AG09319 (cell line): ENCODE measurements around the gene INSYN1.

Experiments used
- DNase-seq: peaks from one replicate; pipeline ENCODE4 v3.0.0-alpha.2; 2010; ENCODE audit warnings: low read depth; ENCODE audit errors: extremely low read depth
- TF ChIP-seq, protein P1 (sequence below): IDR thresholded peaks from 2 replicates; pipeline ENCODE4 v1.5.1; 2011; ENCODE audit warnings: low read depth, mild to moderate bottlenecking, inconsistent platforms, low read length, moderate library complexity

INSYN1 gene

GRCh38 chr15:73751511-73751898 is 1.6 kb downstream of the INSYN1 start:
- TF ChIP-seq, protein P1, sequence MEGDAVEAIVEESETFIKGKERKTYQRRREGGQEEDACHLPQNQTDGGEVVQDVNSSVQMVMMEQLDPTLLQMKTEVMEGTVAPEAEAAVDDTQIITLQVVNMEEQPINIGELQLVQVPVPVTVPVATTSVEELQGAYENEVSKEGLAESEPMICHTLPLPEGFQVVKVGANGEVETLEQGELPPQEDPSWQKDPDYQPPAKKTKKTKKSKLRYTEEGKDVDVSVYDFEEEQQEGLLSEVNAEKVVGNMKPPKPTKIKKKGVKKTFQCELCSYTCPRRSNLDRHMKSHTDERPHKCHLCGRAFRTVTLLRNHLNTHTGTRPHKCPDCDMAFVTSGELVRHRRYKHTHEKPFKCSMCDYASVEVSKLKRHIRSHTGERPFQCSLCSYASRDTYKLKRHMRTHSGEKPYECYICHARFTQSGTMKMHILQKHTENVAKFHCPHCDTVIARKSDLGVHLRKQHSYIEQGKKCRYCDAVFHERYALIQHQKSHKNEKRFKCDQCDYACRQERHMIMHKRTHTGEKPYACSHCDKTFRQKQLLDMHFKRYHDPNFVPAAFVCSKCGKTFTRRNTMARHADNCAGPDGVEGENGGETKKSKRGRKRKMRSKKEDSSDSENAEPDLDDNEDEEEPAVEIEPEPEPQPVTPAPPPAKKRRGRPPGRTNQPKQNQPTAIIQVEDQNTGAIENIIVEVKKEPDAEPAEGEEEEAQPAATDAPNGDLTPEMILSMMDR = no peak
- no peak for DNase-seq

DNA sequence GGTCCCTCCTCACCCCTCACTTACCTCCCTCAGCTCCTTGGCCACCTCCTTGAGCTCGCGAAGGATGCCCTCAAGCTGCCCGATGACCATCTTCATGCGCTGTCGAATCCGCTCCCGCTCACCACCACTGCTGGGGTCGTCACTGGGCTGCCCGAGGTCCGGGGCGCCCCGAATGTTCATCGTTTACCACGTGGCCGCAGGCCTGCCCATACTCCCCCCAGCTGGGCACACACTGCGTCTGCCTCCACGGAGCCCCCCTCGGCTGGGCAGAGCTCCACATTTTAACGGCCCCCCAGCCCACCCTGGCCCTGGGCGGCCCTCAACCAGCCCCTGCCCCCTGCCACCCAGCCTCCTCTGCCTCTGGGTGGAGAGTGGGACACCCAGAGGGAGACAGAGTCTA is 2.2 kb downstream of the INSYN1 start:
- TF ChIP-seq, protein P1 = no peak
- DNase-seq = no peak

- TF ChIP-seq, protein P1 = no peak
- no peak for DNase-seq
These were observed 2.7 kb downstream of the INSYN1 start for GRCh38 chr15:73750438-73750837.

DNA sequence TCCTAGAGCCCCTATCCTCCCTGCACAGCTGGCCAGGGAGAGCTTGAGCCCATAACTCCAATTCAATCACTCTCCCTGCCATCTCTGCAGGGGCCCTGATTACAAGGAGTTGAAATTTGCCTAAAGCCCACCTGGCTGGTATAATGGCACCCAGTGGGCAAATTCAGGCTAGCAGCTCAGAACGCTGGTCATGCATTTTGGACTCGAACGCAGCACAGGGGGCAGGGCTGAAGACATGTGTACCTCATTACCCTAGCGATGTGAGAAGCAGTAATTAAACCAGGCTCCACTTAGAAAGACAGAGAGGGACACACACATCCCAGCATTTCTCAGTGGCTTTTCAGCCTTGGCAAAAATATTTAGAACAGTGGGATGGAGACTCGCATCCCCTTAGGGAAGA is 3.2 kb downstream of the INSYN1 start:
- no peak for DNase-seq
- TF ChIP-seq, protein P1 = no peak

GRCh38 chr15:73749533-73749932 is 3.6 kb downstream of the INSYN1 start:
- DNase-seq = no peak
- TF ChIP-seq, protein P1 = no peak

- TF ChIP-seq, protein P1 = no peak
These were observed 4.4 kb downstream of the INSYN1 start for GRCh38 chr15:73748730-73749129.

DNA sequence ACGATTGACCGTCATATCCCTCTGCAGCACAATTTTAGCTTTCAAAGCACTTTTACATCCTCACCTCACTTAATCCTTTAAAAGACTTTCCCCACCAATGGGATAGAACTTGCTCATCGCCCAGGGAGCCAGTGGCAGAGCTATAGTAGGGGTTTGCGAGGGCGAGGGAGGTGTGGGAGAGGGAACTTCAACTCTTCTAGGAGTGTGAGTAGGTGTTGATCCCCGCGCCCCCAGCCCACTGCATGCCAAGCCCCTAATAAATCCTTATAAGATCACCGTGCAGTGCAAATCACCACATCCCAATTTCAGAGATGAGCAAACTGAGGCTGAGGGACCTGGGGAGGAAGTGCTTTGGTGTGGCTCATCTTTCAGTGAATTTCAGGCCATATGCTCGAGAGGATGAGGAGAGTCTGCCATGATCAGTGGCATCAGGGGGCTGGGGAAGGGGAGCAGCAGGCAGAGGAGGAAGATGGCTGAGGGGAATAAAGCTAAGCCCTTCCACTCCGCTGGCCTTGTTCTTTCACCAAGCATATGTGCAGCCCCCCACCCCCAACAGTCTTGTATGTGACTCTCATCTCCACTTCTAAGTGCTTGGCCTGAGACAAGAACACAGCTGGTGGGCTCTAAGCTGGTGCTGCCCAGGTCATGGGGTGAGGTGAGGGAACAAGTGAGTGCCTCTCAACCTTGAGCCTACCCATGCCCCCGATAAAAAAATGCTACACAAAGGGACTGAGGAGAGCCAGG is 5.1 kb downstream of the INSYN1 start:
- TF ChIP-seq, protein P1 = no peak
- DNase-seq = no peak

More at GRCh38 chr15:73748730-73749129, 4.4 kb downstream of the INSYN1 start:
- DNase-seq = no peak
